ENCODE results near the gene CALM1.

GRCh38 chr14:90450667-90451066, 53.8 kb downstream of the CALM1 start:
- no peak for TF ChIP-seq CTCF (IDR thresholded peaks at IDR 0.05)
- TF ChIP-seq POLR2A (IDR thresholded peaks at IDR 0.05): no peak
- TF ChIP-seq POLR2AphosphoS5 (IDR thresholded peaks at IDR 0.05): no peak
- no peak for TF ChIP-seq EP300 (IDR thresholded peaks at IDR 0.05)
